Chondrocyte (in vitro differentiated cells): Measurements from ENCODE around the gene PTPN7. TPM values are rescaled to one million over a fixed set of nuclear protein-coding genes. Genes with fewer than 3 reads are reported as not detected.
A peak's percentile ranks its signal among the peaks of the same experiment; 100 is the strongest.

ENCODE experiments used
- DNase-seq: peaks from one replicate; pipeline ENCODE4 v3.0.0; 2021; ENCODE audit warnings: mixed read lengths, low spot score
- H3K27ac Mint-ChIP-seq: one replicate; pipeline ENCODE4 v1.8.0; 2021; ENCODE audit warnings: mild to moderate bottlenecking, moderate library complexity, mixed read lengths; ENCODE audit not compliant: unreplicated experiment
- H3K27me3 Mint-ChIP-seq: 2 replicates; pipeline ENCODE4 v1.8.0; 2021; ENCODE audit warnings: low read depth, mixed read lengths
- H3K36me3 Mint-ChIP-seq: 2 replicates; pipeline ENCODE4 v1.8.0; 2021; ENCODE audit warnings: low read depth, mixed read lengths
- H3K4me1 Mint-ChIP-seq: 2 replicates; pipeline ENCODE4 v1.8.0; 2021; ENCODE audit warnings: low read depth, mild to moderate bottlenecking, mixed read lengths
- H3K4me3 Mint-ChIP-seq: one replicate; pipeline ENCODE4 v1.8.0; 2021; ENCODE audit warnings: mild to moderate bottlenecking, moderate library complexity, mixed read lengths; ENCODE audit not compliant: unreplicated experiment
- H3K9me3 Mint-ChIP-seq: 2 replicates; pipeline ENCODE4 v1.8.0; 2021; ENCODE audit warnings: low read depth, mixed read lengths
- total RNA-seq: library from RNA; stranded (reverse); gene quantifications from 3 replicates; pipeline ENCODE4 v1.2.1, GENCODE V29; 2021
- TF ChIP-seq, protein P1 (sequence below): fragments of 200-600 bp; sonication (generic); IDR thresholded peaks from 2 replicates; pipeline ENCODE4 v1.5.0; 2021; ENCODE audit warnings: antibody characterized with exemption, mild to moderate bottlenecking, moderate library complexity

The PTPN7 gene
- total RNA-seq, 1 donor from 2014 or later = not detected

DNA sequence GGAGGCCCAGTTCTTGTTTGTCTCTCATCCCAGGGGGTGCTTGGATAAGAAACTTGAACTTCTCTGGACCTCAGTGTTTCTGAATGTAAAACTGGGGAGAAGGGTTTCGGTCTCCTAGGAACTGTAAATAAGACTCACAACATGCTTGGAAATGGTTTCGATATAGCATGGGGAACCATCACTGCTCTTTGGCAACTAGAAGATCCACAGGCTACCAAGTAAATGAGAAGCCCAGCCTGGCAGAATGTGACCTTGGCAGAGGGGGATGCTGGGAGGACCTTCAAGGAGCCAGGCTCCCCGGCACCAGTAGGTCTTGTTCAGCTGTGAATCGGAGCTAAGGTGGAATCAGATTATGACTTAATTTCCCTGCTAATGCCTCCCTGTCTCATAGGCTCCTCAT, 19.6 kb downstream of the PTPN7 start:
- DNase-seq = no peak
- Mint-ChIP-seq H3K36me3 (peaks cover 1% of the 10 kb centered on the region), H3K4me1 (peaks cover 34% of the 10 kb centered on the region), H3K4me3 (no peak overlapping the region), H3K27me3 (no peaks in the 10 kb centered on the region), H3K27ac (no peak overlapping the region), H3K9me3 (no peaks in the 10 kb centered on the region)
- TF ChIP-seq, protein P1, sequence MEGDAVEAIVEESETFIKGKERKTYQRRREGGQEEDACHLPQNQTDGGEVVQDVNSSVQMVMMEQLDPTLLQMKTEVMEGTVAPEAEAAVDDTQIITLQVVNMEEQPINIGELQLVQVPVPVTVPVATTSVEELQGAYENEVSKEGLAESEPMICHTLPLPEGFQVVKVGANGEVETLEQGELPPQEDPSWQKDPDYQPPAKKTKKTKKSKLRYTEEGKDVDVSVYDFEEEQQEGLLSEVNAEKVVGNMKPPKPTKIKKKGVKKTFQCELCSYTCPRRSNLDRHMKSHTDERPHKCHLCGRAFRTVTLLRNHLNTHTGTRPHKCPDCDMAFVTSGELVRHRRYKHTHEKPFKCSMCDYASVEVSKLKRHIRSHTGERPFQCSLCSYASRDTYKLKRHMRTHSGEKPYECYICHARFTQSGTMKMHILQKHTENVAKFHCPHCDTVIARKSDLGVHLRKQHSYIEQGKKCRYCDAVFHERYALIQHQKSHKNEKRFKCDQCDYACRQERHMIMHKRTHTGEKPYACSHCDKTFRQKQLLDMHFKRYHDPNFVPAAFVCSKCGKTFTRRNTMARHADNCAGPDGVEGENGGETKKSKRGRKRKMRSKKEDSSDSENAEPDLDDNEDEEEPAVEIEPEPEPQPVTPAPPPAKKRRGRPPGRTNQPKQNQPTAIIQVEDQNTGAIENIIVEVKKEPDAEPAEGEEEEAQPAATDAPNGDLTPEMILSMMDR = no peak

DNA sequence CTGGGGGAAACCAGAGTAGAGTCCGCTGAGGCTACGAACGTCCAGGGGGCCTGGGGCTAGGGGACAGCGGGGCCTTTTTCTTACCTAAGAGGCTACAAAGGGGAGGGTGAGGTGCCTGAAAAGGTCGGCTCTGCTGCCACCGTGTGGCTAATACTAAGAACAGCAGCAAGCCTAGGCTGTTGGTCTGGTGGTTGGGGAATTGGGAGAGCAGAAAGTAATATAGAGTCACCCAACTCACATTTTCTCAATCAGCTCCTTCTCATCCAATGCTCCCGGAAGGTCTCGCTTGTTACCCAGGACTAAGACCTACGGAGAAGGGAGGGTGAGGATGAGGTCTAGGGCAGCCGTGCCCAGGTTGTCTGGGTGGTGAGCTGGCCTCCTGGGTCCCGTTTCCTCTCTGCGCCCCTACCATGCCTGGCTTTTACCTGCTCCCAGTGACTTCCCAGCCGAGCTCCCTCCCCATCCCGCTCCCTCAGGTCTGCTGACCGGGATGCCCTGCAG, 25.1 kb downstream of the PTPN7 start:
- no peaks in the 10 kb centered on the region for H3K27me3 Mint-ChIP-seq
- TF ChIP-seq, protein P1 = peak; percentile 90
- H3K27ac Mint-ChIP-seq = no peak overlapping the region
- H3K9me3 Mint-ChIP-seq = no peaks in the 10 kb centered on the region
- no peak overlapping the region for H3K4me3 Mint-ChIP-seq
- no peak for DNase-seq
- peaks cover 12% of the 10 kb centered on the region for H3K36me3 Mint-ChIP-seq
- peaks cover 3% of the 10 kb centered on the region for H3K4me1 Mint-ChIP-seq

DNA sequence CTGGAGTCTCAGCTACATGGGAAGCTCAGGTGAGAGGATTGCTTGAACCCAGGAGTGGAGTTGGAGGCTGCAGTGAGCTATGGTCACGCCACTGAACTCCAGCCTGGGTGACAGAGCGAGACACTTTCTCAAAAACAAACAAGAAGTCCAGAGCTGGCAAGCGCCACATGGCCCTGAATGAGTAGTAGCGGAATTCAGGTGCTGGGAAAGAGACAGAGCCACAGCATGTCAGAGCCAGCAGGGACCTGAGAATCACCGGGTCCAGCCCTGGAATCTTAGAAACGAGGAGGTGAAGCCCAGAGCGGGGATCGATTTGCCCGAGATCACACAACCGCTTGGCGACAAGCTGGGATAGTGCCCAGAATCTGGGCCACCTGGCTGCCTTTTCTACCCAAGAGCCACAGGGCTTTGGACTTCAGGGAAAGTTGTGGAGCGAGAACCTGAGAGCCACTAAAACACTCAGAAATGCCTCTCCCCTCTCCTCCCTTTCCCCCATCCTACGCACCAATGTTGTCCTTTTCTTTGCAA, 25.7 kb downstream of the PTPN7 start:
- DNase-seq = no peak
- Mint-ChIP-seq H3K27ac (no peak overlapping the region), H3K9me3 (no peaks in the 10 kb centered on the region), H3K4me1 (peaks cover 3% of the 10 kb centered on the region), H3K4me3 (no peak overlapping the region), H3K27me3 (no peaks in the 10 kb centered on the region), H3K36me3 (peaks cover 12% of the 10 kb centered on the region)
- TF ChIP-seq, protein P1 = no peak

DNA sequence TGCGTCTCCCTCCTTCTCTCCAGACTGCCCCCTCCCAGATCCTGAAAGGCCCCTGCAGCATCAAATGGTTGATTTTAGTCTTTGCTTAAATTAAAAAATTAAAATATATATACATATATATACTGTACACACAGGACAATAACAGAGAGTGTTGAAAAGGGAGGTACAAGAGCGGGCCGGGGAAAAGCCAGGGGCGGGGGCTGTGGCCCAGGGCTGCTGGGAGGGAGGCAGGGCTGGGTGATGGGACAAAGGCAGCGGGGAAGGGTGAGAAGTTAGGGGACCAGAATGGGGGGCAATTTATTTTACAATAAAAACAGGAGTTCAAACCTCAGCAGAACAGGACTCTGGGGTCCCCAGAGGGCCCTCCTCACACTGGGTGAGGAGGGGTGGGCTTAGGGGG, 26.4 kb downstream of the PTPN7 start:
- Mint-ChIP-seq H3K36me3 (peaks cover 12% of the 10 kb centered on the region), H3K4me1 (peaks cover 3% of the 10 kb centered on the region), H3K27ac (no peak overlapping the region), H3K4me3 (no peak overlapping the region), H3K27me3 (no peaks in the 10 kb centered on the region), H3K9me3 (no peaks in the 10 kb centered on the region)
- TF ChIP-seq, protein P1 = no peak
- no peak for DNase-seq

DNA sequence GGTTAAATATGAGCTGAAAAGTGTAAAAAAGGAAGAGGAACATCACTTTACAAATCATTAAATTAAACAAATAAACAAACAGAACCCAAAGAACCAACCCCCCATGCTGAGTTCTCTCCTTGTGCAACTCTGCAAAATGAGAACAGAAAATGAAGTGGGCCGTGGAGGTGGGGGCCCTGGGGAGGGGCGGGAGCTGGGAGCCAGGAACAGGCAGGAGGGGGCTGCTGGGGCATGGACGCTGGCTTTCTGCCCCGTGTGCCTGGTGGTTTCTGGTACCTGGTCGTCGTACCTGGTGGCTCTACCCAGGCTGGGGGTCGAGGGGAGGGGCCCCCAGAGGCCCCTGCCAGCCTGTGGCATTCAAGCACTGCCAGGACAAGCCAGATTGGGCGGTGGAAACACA, 26.9 kb downstream of the PTPN7 start:
- peaks cover 12% of the 10 kb centered on the region for H3K36me3 Mint-ChIP-seq
- H3K27ac Mint-ChIP-seq = no peak overlapping the region
- H3K27me3 Mint-ChIP-seq = no peaks in the 10 kb centered on the region
- H3K4me1 Mint-ChIP-seq = peaks cover under 1% of the 10 kb centered on the region
- H3K4me3 Mint-ChIP-seq = no peak overlapping the region
- DNase-seq = no peak
- no peaks in the 10 kb centered on the region for H3K9me3 Mint-ChIP-seq
- TF ChIP-seq, protein P1 = no peak
